Liver (tissue), 9 donors: ENCODE data around the gene FOXK1. TPM values are rescaled to one million over a fixed set of nuclear protein-coding genes. Genes with fewer than 3 reads are reported as not detected.

ENCODE experiments used
- DNase-seq: peaks from one replicate; pipeline ENCODE4 v3.0.0-alpha.2; 2017; ENCODE audit warnings: low spot score
- H3K27ac ChIP-seq, 2 donors: one replicate each; pipeline ENCODE4 v1.7.0; 2013; ENCODE audit warnings: inconsistent platforms in 2 of 2, low read length in 2 of 2, control low read depth in 1 of 2, low read depth in 1 of 2, mild to moderate bottlenecking in 1 of 2
- H3K27me3 ChIP-seq, 4 donors: one replicate each; pipeline versions ENCODE4 v1.6.1 to v1.7.0; 2013; ENCODE audit warnings: low read length in 3 of 4, inconsistent platforms in 1 of 4, mild to moderate bottlenecking in 1 of 4, moderate library complexity in 1 of 4; ENCODE audit not compliant: control insufficient read depth in 4 of 4, insufficient read depth in 4 of 4
- H3K36me3 ChIP-seq, 4 donors: one replicate each; pipeline versions ENCODE4 v1.6.1 to v1.7.0; 2013; ENCODE audit warnings: low read length in 3 of 4, mild to moderate bottlenecking in 3 of 4, low read depth in 1 of 4, moderate library complexity in 1 of 4; ENCODE audit not compliant: control insufficient read depth in 4 of 4, insufficient read depth in 3 of 4
- H3K4me1 ChIP-seq, 4 donors: one replicate each; pipeline versions ENCODE4 v1.6.1 to v1.7.0; 2013; ENCODE audit warnings: low read length in 3 of 4, mild to moderate bottlenecking in 3 of 4, moderate library complexity in 1 of 4; ENCODE audit not compliant: control insufficient read depth in 4 of 4, insufficient read depth in 4 of 4
- H3K4me3 ChIP-seq, 3 donors: one replicate each; pipeline versions ENCODE4 v1.6.1 to v1.7.0; 2013; ENCODE audit warnings: low read length in 3 of 3, control low read depth in 1 of 3, low read depth in 1 of 3, mild to moderate bottlenecking in 1 of 3
- H3K9ac ChIP-seq, 2 donors: one replicate each; pipeline ENCODE4 v1.7.0; 2013; ENCODE audit warnings: low read length in 2 of 2, mild to moderate bottlenecking in 2 of 2, moderate library complexity in 2 of 2, control low read depth in 1 of 2, low read depth in 1 of 2
- H3K9me3 ChIP-seq, 4 donors: one replicate each; pipeline versions ENCODE4 v1.6.1 to v1.7.0; 2013; ENCODE audit warnings: low read length in 3 of 4; ENCODE audit not compliant: control insufficient read depth in 4 of 4
- ATF3 ChIP-seq: IDR thresholded peaks from 2 replicates; pipeline ENCODE4 v1.6.1; 2016; ENCODE audit warnings: antibody characterized with exemption
- EGR1 ChIP-seq, 2 donors: IDR thresholded peaks; 2 replicates each; pipeline ENCODE4 v1.6.1; 2016 to 2018; ENCODE audit warnings: antibody characterized with exemption in 2 of 2, low read depth in 2 of 2
- FOXA1 ChIP-seq: IDR thresholded peaks from 2 replicates; pipeline ENCODE4 v1.6.1; 2016; ENCODE audit warnings: antibody characterized with exemption
- FOXA2 ChIP-seq: IDR thresholded peaks from 2 replicates; pipeline ENCODE4 v1.6.1; 2016; ENCODE audit warnings: antibody characterized with exemption
- GABPA ChIP-seq, 2 donors: IDR thresholded peaks in 1 of 2; conservative IDR thresholded peaks in 1 of 2; 2 replicates each; pipeline ENCODE4 v1.6.1; 2016; ENCODE audit warnings: antibody characterized with exemption in 2 of 2, mild to moderate bottlenecking in 1 of 2, moderate library complexity in 1 of 2
- HNF4A ChIP-seq, 2 donors: conservative IDR thresholded peaks; 2 replicates each; pipeline ENCODE4 v1.6.1; 2016; ENCODE audit warnings: antibody characterized with exemption in 2 of 2, mild to moderate bottlenecking in 2 of 2
- HNF4G ChIP-seq: IDR thresholded peaks from 2 replicates; pipeline ENCODE4 v1.6.1; 2016; ENCODE audit warnings: antibody characterized with exemption
- JUND ChIP-seq, 2 donors: IDR thresholded peaks; 2 replicates each; pipeline ENCODE4 v1.6.1; 2016; ENCODE audit warnings: antibody characterized with exemption in 2 of 2
- MAX ChIP-seq: IDR thresholded peaks from 2 replicates; pipeline ENCODE4 v1.6.1; 2016; ENCODE audit warnings: antibody characterized with exemption
- RAD21 ChIP-seq, 2 donors: IDR thresholded peaks; 2 replicates each; pipeline ENCODE4 v1.6.1; 2016; ENCODE audit warnings: antibody characterized with exemption in 2 of 2, mild to moderate bottlenecking in 2 of 2
- SP1 ChIP-seq: IDR thresholded peaks from 2 replicates; pipeline ENCODE4 v1.6.1; 2018; ENCODE audit warnings: antibody characterized with exemption, mild to moderate bottlenecking
- TAF1 ChIP-seq: conservative IDR thresholded peaks from 2 replicates; pipeline ENCODE4 v1.6.1; 2016; ENCODE audit warnings: antibody characterized with exemption, mild to moderate bottlenecking
- YY1 ChIP-seq: IDR thresholded peaks from 2 replicates; pipeline ENCODE4 v1.6.1; 2016; ENCODE audit warnings: antibody characterized with exemption, mild to moderate bottlenecking
- whole genome bisulfite sequencing: extraction: QIAGEN DNeasy Blood & Tissue Kit; methylation state at CpG from one replicate; pipeline ENCODE4 v1.1.7; 2013; 5-methylcytosine and 5-hydroxymethylcytosine counted together
- polyA plus RNA-seq, 2 donors: library from polyadenylated mRNA; stranded (reverse) in 1 of 2; unstranded in 1 of 2; fragments of 200-250 nt in 1 of 2; fragments of >200 nt in 1 of 2; fragmentation: Nextera tagmentation in 1 of 2; extraction: Ambion mirVana in 1 of 2; gene quantifications; one replicate each; pipeline versions ENCODE4 v1.2.1 to v1.2.3, GENCODE V29; 2013 to 2015
- total RNA-seq, 2 donors: library from RNA; depleted of rRNA; stranded (reverse); fragments of >200 nt; gene quantifications; one replicate each; pipeline ENCODE4 v1.2.3, GENCODE V29; 2014
- TF ChIP-seq, protein P1 (sequence below): fragments of 150-350 bp; IDR thresholded peaks from 2 replicates; pipeline ENCODE4 v1.5.1; 2017; ENCODE audit warnings: improper control_type of control experiment, low read depth, low read length; ENCODE audit not compliant: missing input control
- TF ChIP-seq, protein P2 (sequence below): IDR thresholded peaks from 2 replicates; pipeline ENCODE4 v1.6.1; 2016; ENCODE audit warnings: antibody characterized with exemption
- donor health status: healthy.
- donor health status: healthy.
- donor health status: healthy.
- donor health status: healthy.
- donor health status: healthy.

Gene FOXK1
- total and polyA plus RNA-seq, 4 donors: 1.2 to 8.5 (median 4.4) TPM

GRCh38 chr7:4682621-4683042 lies 537 bp downstream of the FOXK1 start:
- DNase-seq: peak; percentile 46

DNA sequence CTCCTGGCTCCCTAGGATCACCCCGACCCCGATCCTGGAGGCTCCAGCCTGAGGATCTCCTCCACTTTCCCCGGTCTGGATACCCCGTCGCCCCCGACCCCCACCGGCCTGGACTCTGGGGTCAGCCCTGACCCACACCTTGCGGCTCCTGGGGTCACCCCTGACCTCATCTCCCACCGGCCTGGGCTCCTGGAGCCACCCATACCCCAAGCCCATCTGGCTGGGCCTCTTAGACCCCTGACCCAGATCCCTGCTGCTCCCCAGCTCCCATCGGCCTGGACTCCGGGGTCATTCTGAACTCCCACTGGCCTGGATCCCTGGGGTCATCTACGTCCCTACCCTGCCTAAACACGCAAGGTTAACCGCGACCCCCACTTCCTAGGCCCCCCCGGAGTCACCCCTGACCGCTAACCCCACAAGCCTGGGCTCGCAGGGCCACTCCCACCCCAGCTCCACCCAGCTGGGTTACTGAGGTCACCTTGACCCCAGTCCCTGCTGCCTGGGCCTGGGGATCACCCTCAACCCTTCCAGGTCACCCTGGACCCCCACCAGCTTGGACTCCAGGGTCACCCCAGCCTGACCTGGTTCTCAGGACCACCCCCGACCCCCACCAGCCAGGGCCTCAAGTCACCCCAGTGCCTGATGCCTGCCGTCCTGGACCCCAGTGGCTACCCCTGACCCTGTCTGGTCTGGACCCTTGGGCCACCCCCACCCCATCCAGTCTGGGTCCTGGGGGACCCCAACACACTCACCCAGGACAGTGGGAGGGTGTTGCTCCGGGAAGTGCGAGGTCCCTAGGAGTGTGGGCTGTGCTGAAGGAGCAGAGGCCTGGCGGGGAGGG lies 1.2 kb downstream of the FOXK1 start:
- Histone ChIP-seq H3K9me3 (no peaks in the 10 kb centered on the region), H3K27me3 (no peaks in the 10 kb centered on the region), H3K4me3 (peak overlapping the region; percentile 72 to 96 (median 87)), H3K27ac (peak overlapping the region; percentile 93 to 97), H3K9ac (peak overlapping the region; percentile 34 to 75), H3K4me1 (peaks cover 4 to 19% (median 14%) of the 10 kb centered on the region in 4 donors), H3K36me3 (no peaks in the 10 kb centered on the region)
- TF ChIP-seq YY1 (no peak), RAD21 (IDR thresholded peaks at IDR 0.05) (no peak), SP1 (no peak), FOXA1 (no peak), MAX (no peak), HNF4G (no peak), ATF3 (no peak), EGR1 (IDR thresholded peaks at IDR 0.05; ENCODE audit: low read depth in 2 of 2) (no peak)
- TF ChIP-seq, protein P1, sequence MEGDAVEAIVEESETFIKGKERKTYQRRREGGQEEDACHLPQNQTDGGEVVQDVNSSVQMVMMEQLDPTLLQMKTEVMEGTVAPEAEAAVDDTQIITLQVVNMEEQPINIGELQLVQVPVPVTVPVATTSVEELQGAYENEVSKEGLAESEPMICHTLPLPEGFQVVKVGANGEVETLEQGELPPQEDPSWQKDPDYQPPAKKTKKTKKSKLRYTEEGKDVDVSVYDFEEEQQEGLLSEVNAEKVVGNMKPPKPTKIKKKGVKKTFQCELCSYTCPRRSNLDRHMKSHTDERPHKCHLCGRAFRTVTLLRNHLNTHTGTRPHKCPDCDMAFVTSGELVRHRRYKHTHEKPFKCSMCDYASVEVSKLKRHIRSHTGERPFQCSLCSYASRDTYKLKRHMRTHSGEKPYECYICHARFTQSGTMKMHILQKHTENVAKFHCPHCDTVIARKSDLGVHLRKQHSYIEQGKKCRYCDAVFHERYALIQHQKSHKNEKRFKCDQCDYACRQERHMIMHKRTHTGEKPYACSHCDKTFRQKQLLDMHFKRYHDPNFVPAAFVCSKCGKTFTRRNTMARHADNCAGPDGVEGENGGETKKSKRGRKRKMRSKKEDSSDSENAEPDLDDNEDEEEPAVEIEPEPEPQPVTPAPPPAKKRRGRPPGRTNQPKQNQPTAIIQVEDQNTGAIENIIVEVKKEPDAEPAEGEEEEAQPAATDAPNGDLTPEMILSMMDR: no peak
- peak; percentile 42 for DNase-seq
- 4% methylated on average over 23 of the region's 23 CpGs for WGBS

More at GRCh38 chr7:4682621-4683042, 537 bp downstream of the FOXK1 start:
- Histone ChIP-seq H3K27me3 (no peaks in the 10 kb centered on the region), H3K9me3 (no peaks in the 10 kb centered on the region), H3K27ac (peak overlapping the region; percentile 93 to 97), H3K4me1 (peaks cover 4 to 19% (median 14%) of the 10 kb centered on the region in 4 donors), H3K4me3 (peak overlapping the region; percentile 87 to 96 (median 89)), H3K9ac (peak overlapping the region; percentile 67 to 77), H3K36me3 (no peaks in the 10 kb centered on the region)
- 1% methylated on average over 47 of the region's 47 CpGs for WGBS
- TF ChIP-seq, protein P1: no peak
- no peak for TF ChIP-seq HNF4G
- no peak for TF ChIP-seq HNF4A (conservative IDR thresholded peaks at IDR 0.05)
- no peak for TF ChIP-seq SP1
- TF ChIP-seq FOXA2: no peak
- no peak for TF ChIP-seq ATF3
- no peak for TF ChIP-seq FOXA1
- TF ChIP-seq, protein P2, sequence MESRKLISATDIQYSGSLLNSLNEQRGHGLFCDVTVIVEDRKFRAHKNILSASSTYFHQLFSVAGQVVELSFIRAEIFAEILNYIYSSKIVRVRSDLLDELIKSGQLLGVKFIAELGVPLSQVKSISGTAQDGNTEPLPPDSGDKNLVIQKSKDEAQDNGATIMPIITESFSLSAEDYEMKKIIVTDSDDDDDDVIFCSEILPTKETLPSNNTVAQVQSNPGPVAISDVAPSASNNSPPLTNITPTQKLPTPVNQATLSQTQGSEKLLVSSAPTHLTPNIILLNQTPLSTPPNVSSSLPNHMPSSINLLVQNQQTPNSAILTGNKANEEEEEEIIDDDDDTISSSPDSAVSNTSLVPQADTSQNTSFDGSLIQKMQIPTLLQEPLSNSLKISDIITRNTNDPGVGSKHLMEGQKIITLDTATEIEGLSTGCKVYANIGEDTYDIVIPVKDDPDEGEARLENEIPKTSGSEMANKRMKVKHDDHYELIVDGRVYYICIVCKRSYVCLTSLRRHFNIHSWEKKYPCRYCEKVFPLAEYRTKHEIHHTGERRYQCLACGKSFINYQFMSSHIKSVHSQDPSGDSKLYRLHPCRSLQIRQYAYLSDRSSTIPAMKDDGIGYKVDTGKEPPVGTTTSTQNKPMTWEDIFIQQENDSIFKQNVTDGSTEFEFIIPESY: no peak
- TF ChIP-seq GABPA (IDR thresholded peaks at IDR 0.05 in 1 of 2, conservative IDR thresholded peaks at IDR 0.05 in 1 of 2): no peak
- no peak for TF ChIP-seq TAF1
- no peak for TF ChIP-seq JUND (IDR thresholded peaks at IDR 0.05)
